Measurements from ENCODE around the gene RPL22L1.
A peak's percentile ranks its signal among the peaks of the same experiment; 100 is the strongest.
"Not testable (repeated sequence)": the region's sequence is repeated elsewhere in the genome, so short reads cannot be mapped to it uniquely, and the experiment has no call there.

RPL22L1 gene

DNA sequence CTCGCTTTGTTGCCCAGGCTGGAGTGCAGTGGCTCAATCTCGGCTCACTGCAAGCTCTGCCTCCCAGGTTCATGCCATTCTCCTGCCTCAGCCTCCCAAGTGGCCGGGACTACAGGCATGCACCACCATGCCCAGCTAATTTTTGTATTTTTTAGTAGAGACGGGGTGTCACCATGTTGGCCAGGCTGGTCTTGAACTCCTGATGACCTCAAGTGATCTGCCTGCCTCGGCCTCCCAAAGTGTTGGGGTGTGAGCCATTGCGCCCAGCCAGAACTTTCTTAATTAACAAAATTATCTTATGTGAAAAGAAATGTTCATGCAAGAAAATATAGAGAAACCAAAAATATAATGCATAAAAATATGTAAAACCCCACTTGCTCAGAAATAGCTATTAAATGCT, 7.3 kb upstream of the RPL22L1 start:
- not testable (repeated sequence) for DNase-seq

DNA sequence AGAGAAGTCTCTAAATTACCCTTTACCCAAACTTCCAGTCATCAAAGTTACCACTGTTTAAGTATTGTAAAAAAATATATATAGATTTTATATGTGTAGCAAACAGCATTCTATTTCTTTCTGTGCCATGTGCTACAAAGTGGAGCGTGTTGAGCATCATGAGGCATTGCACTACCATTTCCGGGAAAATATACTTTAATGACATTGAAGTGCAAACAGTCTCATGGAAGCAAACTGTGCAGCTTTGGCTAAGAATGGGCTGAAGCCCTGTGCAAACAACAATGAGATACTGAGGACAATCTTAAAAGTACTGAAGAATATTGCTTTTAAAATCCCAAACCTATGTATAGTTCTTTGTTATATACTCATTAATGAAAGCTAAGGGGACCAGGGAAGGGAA, 6.5 kb upstream of the RPL22L1 start:
- DNase-seq = no peak

GRCh38 chr3:170869239-170869590, 780 bp downstream of the RPL22L1 start:
- DNase-seq = no peak

GRCh38 chr3:170868577-170869238, 1.3 kb downstream of the RPL22L1 start:
- no peak for DNase-seq

- no peak for DNase-seq
Measured at GRCh38 chr3:170867143-170867937, 2.7 kb downstream of the RPL22L1 start.

- no peak for DNase-seq
Measured at GRCh38 chr3:170866499-170866898, 3.5 kb downstream of the RPL22L1 start.

GRCh38 chr3:170865209-170866094, 4.5 kb downstream of the RPL22L1 start:
- DNase-seq = no peak

DNA sequence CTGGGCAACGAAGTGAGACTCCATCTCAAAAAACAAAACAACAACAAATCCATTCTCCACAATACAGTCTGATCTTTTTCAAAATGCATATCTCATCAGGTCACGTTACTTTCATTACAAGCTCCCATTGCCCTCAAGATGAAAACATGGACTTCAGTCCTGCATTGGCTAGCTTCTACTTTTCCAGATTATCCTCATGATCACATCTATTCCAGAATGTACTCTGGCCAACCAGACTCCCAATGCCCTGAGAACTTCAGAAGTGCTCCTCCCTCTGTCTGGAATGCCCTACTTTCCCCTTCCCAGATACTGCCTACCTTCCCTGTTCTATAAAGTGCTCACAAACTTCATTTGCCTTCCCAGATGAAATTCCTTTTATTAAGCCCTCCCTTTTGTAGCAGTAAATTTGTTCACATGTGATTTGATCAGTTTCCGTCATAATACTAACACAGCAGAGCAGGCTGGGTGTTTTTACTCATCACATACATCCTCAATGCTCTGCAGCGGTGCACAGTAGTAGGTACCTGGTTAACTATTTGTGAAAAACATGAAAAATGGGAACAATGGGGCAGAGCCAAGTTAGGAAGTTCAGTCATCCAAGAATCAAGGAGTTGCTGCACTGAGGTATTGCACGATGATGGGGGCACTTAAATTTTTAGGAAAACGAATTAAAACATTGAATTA, 5.3 kb downstream of the RPL22L1 start:
- DNase-seq = no peak

GRCh38 chr3:170863816-170864215, 6.2 kb downstream of the RPL22L1 start:
- DNase-seq = no peak

DNA sequence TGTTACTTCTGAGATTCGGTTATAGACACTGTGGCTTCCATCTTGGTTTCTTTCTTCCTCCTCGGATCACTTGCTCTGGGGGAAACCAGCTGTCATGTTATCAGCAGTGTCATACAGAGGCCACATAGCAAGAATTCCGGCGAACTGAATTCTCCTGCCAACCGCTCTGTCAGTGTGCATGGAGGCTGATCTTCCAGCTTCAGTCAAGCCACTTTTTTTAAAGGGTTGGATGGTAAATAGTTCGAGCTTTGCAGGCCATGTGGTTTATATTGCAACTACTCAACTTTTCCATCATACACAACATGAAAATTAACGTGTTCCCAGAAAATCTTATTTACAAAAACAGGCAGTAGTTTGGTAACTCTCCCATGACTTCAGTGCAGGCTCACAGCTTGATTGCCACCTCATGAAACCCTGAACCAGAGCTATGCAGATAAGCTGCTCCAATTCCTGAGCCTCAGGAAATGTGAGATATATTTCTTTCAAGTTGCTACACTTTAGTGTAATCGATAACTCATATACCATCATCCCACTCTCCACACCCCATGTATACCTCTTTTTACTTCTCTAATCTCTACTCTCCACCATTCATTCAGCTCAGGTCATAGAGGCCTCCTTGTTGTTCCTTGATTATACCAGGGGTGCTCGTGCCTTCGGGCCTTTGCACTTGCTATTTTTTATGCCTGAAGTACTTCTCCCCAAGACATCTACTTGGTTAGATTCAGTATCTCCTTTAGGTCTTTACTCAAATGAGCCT, 7.2 kb downstream of the RPL22L1 start:
- peak; percentile 78 for DNase-seq

GRCh38 chr3:170858599-170858998, 11.4 kb downstream of the RPL22L1 start:
- no peak for DNase-seq

GRCh38 chr3:170852324-170852723, 17.7 kb downstream of the RPL22L1 start:
- no peak for DNase-seq

GRCh38 chr3:170848292-170848917, 21.6 kb downstream of the RPL22L1 start:
- peak; percentile 49 for DNase-seq

GRCh38 chr3:170844377-170844776, 25.6 kb downstream of the RPL22L1 start:
- DNase-seq = no peak

GRCh38 chr3:170840291-170840859, 29.6 kb downstream of the RPL22L1 start:
- peak; percentile 10 for DNase-seq

DNA sequence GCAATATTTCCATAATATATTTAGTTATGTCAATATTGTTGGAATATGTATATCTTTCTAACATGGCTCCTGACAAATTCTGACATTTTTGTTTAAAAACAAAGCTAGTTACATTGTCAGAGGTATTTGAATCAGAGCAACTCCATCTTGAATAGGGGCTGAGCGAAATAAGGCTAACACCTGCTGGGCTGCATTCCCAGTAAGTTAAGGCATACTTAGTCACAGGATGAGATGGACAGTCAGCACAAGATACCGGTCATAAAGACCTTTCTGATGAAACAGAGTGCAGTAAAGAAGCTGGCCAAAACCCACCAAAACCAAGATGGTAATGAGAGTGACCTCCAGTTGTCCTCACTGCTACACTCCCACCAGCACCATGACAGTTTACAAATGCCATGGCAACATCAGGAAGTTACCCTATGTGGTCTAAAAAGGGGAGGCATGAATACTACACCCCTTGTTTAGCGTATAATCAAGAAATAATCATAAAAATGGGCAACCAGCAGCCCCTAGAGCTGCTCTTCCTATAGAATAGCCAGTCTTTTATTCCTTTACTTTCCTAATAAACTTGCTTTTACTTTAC, 30.4 kb downstream of the RPL22L1 start:
- DNase-seq = no peak

DNA sequence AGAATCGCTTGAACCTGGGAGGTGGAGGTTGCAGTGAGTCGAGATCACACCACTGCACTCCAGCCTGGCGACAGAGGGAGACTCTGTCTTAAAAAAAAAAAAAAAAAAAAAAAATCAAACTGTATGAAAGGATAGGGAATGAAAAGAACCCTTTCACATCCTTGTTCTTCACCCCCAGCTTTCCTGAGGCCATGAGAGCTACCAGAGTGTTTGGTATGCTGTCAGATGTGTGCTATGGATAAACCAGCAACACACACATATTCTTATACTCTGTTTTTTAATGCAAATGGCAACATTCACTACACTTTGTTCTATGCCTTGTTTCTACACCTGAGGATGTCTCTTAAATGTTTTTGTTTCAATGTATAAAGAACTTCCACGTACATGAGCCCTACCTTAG, 33.5 kb downstream of the RPL22L1 start:
- no peak for DNase-seq

DNA sequence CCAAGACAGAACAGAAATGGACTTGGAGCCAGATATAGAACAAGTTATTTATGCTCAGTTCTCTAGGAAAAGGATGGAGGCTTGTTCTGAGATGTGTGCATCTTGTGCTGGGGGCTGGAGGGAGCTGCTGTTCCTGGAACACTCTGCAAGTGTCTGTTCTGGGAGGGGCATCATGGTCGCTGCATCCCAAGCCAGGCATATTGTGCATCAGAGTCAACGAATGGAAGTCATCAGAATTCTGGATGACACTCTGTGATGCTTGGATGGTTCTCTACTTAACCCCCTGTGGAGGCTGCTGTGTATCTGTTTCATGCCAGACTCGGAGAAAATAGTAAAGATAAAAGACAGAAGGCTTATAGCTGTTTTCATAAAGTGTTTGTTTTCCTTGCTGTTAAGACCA, 34.7 kb downstream of the RPL22L1 start:
- DNase-seq = no peak

GRCh38 chr3:170830580-170830979, 39.4 kb downstream of the RPL22L1 start:
- no peak for DNase-seq

- DNase-seq = no peak
Measured at GRCh38 chr3:170829546-170830272, 40.3 kb downstream of the RPL22L1 start.

All from fibroblast of skin of scalp (primary cell).